SU-DHL-6 (cell line): ENCODE results near the gene ENPP4.

Experiments
- H2AFZ ChIP-seq: fragments of 200-600 bp; sonication (generic); 2 replicates; pipeline ENCODE4 v1.6.1; 2014; ENCODE audit warnings: low read depth, mild to moderate bottlenecking, moderate library complexity, mixed read lengths, antibody characterized with exemption, low read length; ENCODE audit not compliant: severe bottlenecking
- H3F3A ChIP-seq: fragments of 200-600 bp; shearing (Covaris generic); 2 replicates; pipeline ENCODE4 v1.6.0; 2016; ENCODE audit warnings: antibody characterized with exemption, mild to moderate bottlenecking; ENCODE audit not compliant: insufficient read depth
- H3K27ac ChIP-seq: fragments of 200-600 bp; sonication (generic); 2 replicates; pipeline ENCODE4 v1.5.1; 2016; ENCODE audit warnings: low read depth, mild to moderate bottlenecking, low read length, moderate library complexity, mixed read lengths
- H3K27me3 ChIP-seq: fragments of 200-600 bp; sonication (generic), shearing (Covaris generic); 2 replicates; pipeline ENCODE4 v1.6.0; 2014; ENCODE audit warnings: mild to moderate bottlenecking, low read length
- H3K36me3 ChIP-seq: fragments of 200-600 bp; sonication (generic); 2 replicates; pipeline ENCODE4 v1.6.1; 2014; ENCODE audit warnings: mild to moderate bottlenecking, low read length, mixed read lengths
- H3K4me2 ChIP-seq: fragments of 300-600, 200-600 bp; shearing (Covaris generic), sonication (generic); 2 replicates; pipeline ENCODE4 v1.6.0; 2014; ENCODE audit warnings: low read length, low read depth, mild to moderate bottlenecking; ENCODE audit not compliant: poor library complexity, severe bottlenecking
- H3K4me3 ChIP-seq: fragments of 200-600 bp; sonication (generic); 2 replicates; pipeline ENCODE4 v1.5.1; 2014; ENCODE audit warnings: antibody characterized with exemption, low read length, mild to moderate bottlenecking, mixed read lengths; ENCODE audit not compliant: insufficient read depth, poor library complexity, severe bottlenecking
- H3K79me2 ChIP-seq: fragments of 200-600 bp; sonication (generic); 2 replicates; pipeline ENCODE4 v1.6.1; 2014; ENCODE audit warnings: mild to moderate bottlenecking, low read length, moderate library complexity; ENCODE audit not compliant: insufficient read depth
- H3K9ac ChIP-seq: fragments of 200-600 bp; sonication (generic); 2 replicates; pipeline ENCODE4 v1.7.0; 2014; ENCODE audit warnings: mild to moderate bottlenecking, low read length
- H3K9me2 ChIP-seq: fragments of 200-600 bp; sonication (generic); replicated peaks from 2 replicates; pipeline ENCODE4 v1.6.1; 2014; ENCODE audit warnings: low read length; ENCODE audit not compliant: insufficient read depth
- H3K9me3 ChIP-seq: fragments of 200-600 bp; sonication (generic); 2 replicates; pipeline ENCODE4 v1.6.1; 2014; ENCODE audit warnings: low read length, mixed read lengths; ENCODE audit not compliant: insufficient read depth
- H4K20me1 ChIP-seq: fragments of 200-600 bp; sonication (generic); 2 replicates; pipeline ENCODE4 v1.6.1; 2014; ENCODE audit warnings: low read depth, mild to moderate bottlenecking, antibody characterized with exemption, low read length, moderate library complexity, mixed read lengths
- CTCF ChIP-seq: fragments of 200-600 bp; sonication (generic); IDR thresholded peaks from one replicate; pipeline ENCODE4 v1.5.1; 2017; ENCODE audit warnings: antibody characterized with exemption, mild to moderate bottlenecking, low read length, moderate library complexity; ENCODE audit not compliant: insufficient read depth, poor library complexity, severe bottlenecking
- EZH2phosphoT487 ChIP-seq: fragments of 200-600 bp; sonication (generic), shearing (Covaris generic); conservative IDR thresholded peaks from 2 replicates; pipeline ENCODE4 v1.6.1; 2018; ENCODE audit warnings: mild to moderate bottlenecking, antibody characterized with exemption, low read length, moderate library complexity, mixed read lengths

ENPP4 gene

GRCh38 chr6:46090115-46091079, 39.4 kb upstream of the ENPP4 start:
- TF ChIP-seq CTCF: peak; percentile 85
- no peak for TF ChIP-seq EZH2phosphoT487
- H3K9ac ChIP-seq: no peak overlapping the region
- no peaks in the 10 kb centered on the region for H3K27me3 ChIP-seq
- no peak overlapping the region for H2AFZ ChIP-seq
- H3K27ac ChIP-seq: no peak overlapping the region
- H4K20me1 ChIP-seq: no peaks in the 10 kb centered on the region
- H3K9me3 ChIP-seq: 0 out of 2 replicates have a peak, but pooled peaks cover 3% of the 10 kb centered on the region
- H3K79me2 ChIP-seq: no peaks in the 10 kb centered on the region
- H3F3A ChIP-seq: no peaks in the 10 kb centered on the region
- H3K36me3 ChIP-seq: no peaks in the 10 kb centered on the region
- H3K4me2 ChIP-seq: no peak overlapping the region
- no peak overlapping the region for H3K4me3 ChIP-seq
- no peaks in the 10 kb centered on the region for H3K9me2 ChIP-seq

DNA sequence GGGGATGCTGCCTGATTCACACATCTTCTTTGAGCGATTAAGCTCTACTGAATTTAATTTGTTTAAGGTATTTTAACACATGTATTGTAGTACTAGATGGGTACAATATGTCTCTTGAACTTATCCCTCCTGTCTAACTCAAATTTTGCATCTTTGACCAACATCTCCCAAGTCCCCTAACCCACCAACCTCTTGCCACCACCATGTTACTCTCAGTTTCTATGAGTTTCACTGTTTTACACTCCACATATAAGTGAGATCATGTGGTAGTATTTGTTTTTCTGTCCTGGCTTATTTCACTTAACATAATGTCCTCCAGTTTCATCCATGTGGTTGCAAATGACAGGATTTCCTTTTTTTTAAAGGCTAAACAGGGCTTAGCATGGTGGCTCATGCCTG, 38.7 kb upstream of the ENPP4 start:
- H3F3A ChIP-seq: no peaks in the 10 kb centered on the region
- no peaks in the 10 kb centered on the region for H3K79me2 ChIP-seq
- no peaks in the 10 kb centered on the region for H3K36me3 ChIP-seq
- no peak overlapping the region for H3K27ac ChIP-seq
- H3K9me2 ChIP-seq: no peaks in the 10 kb centered on the region
- H3K4me2 ChIP-seq: no peak overlapping the region
- H3K9me3 ChIP-seq: 0 out of 2 replicates have a peak, but pooled peaks cover 3% of the 10 kb centered on the region
- TF ChIP-seq CTCF (no peak), EZH2phosphoT487 (no peak)
- H2AFZ ChIP-seq: no peak overlapping the region
- no peaks in the 10 kb centered on the region for H3K27me3 ChIP-seq
- no peaks in the 10 kb centered on the region for H4K20me1 ChIP-seq
- H3K9ac ChIP-seq: no peak overlapping the region
- no peak overlapping the region for H3K4me3 ChIP-seq

- no peak for TF ChIP-seq CTCF
- TF ChIP-seq EZH2phosphoT487: no peak
- Histone ChIP-seq H3K4me2 (no peak overlapping the region), H3K27ac (no peak overlapping the region), H3K4me3 (no peak overlapping the region), H4K20me1 (no peaks in the 10 kb centered on the region), H2AFZ (no peak overlapping the region), H3F3A (no peaks in the 10 kb centered on the region), H3K79me2 (no peaks in the 10 kb centered on the region), H3K9me3 (0 out of 2 replicates have a peak, but pooled peaks cover 3% of the 10 kb centered on the region), H3K9ac (no peak overlapping the region), H3K36me3 (peaks cover 4% of the 10 kb centered on the region; the same call in 1 of the 2 replicates), H3K27me3 (no peaks in the 10 kb centered on the region), H3K9me2 (no peaks in the 10 kb centered on the region)
Observed at GRCh38 chr6:46095251-46095650, 34.5 kb upstream of the ENPP4 start.
